GM10248 (cell line): Measurements from ENCODE around the gene ANTXRL.

Experiments
- CTCF ChIA-PET: fragments of 300-600 bp; sonication (Branson Sonifier 250); formaldehyde crosslinking; extraction: SDS; loops from one replicate; lab custom pipeline; 2021; ENCODE audit warnings: antibody characterized with exemption; lab: Yijun Ruan, JAX
- POLR2A ChIA-PET: fragments of 350-650 bp; sonication (Branson Sonifier 250); formaldehyde crosslinking; extraction: SDS; loops from one replicate; lab custom pipeline; 2020; ENCODE audit warnings: antibody characterized with exemption; lab: Yijun Ruan, JAX
- DNase-seq: peaks from one replicate; pipeline ENCODE4 v3.0.0; 2012; ENCODE audit errors: extremely low spot score
- TF ChIP-seq, protein P1 (sequence below): IDR thresholded peaks from 2 replicates; pipeline ENCODE4 v1.5.1; 2012; ENCODE audit warnings: mild to moderate bottlenecking, low read depth; ENCODE audit errors: extremely low read depth, missing control alignments, control extremely low read depth

ANTXRL gene

DNA sequence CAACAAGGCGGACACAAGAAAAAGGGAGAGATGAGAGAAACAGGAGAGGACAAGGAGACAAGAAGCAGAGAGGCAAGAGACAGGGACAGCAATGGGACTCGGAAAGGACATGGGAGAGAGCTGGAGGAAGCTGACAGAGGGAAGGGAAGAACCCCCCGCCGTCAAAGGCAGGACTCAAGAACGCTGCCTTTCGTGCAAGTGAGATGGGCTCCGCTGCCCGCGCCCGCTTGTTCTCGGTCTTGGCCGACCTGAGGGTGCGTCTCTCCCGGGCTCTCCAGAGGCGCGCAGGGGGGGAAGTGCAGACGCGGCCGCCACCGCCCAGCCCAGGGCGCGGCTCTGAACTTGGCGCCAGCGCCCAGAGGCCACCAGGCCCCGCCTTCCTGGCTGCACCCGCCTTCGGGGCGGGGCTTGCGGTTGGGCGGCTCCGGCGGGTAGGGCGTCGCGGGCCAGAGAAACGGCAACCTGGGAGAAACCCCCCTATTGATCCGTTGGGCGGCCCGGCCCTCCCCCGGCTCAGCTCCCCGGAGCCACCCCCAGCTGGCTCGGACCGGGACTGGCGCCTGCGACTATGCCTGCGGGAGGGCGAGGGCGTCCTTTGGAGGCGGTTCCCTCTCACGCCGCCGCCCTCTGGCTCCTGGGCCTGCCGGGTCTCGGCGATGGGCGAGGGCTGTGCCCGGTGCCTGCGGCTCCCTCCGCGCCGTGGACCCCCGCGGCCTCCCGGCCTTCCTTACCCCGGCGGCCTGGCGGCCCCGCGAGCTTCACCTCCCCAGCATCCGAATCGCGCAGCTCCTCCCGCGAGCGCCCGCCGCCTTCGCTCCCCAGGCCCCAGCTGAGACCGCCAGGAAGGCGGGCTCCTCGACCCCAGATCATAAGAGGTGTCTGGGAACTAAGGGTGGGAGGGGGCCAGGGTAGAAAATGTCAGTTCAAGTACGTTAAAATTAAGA lies 2.2 kb upstream of the ANTXRL start:
- CTCF ChIA-PET: interaction anchor here (0.9 to 1.6 kb wide), 2 partner anchors 41 to 57 kb away, joined by 3 read pairs; no protein-coding TSS in a partner anchor
- DNase-seq: peak; percentile 88
- TF ChIP-seq, protein P1, sequence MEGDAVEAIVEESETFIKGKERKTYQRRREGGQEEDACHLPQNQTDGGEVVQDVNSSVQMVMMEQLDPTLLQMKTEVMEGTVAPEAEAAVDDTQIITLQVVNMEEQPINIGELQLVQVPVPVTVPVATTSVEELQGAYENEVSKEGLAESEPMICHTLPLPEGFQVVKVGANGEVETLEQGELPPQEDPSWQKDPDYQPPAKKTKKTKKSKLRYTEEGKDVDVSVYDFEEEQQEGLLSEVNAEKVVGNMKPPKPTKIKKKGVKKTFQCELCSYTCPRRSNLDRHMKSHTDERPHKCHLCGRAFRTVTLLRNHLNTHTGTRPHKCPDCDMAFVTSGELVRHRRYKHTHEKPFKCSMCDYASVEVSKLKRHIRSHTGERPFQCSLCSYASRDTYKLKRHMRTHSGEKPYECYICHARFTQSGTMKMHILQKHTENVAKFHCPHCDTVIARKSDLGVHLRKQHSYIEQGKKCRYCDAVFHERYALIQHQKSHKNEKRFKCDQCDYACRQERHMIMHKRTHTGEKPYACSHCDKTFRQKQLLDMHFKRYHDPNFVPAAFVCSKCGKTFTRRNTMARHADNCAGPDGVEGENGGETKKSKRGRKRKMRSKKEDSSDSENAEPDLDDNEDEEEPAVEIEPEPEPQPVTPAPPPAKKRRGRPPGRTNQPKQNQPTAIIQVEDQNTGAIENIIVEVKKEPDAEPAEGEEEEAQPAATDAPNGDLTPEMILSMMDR: no peak
- POLR2A ChIA-PET: no interaction called here

DNA sequence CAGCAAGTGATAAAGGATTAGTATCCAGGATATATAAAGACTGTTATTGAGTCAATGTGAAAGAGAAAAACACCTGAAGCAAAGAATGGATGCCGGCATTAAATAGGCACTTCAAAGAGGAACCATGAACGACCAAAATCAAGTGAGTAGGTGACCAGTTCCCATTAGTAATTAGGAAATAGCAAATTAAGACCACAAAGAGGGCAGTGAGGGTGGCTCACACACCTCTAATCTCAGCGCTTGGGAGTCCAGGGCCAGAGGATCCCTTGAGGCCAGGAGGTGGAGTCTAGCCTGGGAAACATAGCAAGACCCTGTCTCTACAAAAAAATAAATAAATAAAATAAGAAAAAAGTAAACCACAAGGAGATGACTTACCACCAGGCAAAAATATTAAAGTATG lies 1.5 kb upstream of the ANTXRL start:
- ChIA-PET CTCF (interaction anchor here (1.6 kb wide), 1 partner anchor 57 kb away, joined by 3 read pairs; no protein-coding TSS in a partner anchor), POLR2A (no interaction called here)
- no peak for DNase-seq
- TF ChIP-seq, protein P1: no peak

DNA sequence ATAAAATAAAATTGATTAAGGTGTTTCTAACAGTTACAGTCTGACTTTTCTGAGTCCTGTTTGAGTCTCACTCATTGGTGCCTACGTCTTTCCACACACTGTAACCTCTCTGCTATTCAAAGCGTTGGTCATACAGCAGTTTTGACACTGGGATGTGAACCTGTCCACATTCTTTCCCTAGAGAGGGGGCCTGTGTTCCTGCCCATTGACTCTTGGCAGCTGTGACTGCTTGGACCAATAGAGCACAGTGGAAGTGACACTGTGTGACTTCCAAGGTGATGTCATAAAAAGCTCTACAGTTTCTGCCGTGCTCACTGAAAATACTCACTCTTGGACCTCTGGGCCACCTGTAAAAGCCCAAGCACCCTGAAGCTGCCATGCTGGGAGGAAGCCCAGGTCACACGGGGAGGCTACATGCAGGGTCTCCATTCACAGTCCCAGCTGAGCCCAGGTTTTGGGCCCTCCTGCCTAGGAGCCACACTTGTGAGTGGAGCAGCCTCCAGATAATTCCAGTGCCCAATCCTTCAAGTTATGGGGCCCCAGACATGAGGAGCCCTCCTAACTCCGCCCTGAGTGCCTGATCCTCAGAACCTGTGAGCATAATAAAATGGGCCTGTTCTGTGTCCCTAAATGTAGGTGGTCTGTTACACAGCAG lies 704 bp upstream of the ANTXRL start:
- TF ChIP-seq, protein P1: no peak
- no peak for DNase-seq
- ChIA-PET CTCF (no interaction called here), POLR2A (no interaction called here)

DNA sequence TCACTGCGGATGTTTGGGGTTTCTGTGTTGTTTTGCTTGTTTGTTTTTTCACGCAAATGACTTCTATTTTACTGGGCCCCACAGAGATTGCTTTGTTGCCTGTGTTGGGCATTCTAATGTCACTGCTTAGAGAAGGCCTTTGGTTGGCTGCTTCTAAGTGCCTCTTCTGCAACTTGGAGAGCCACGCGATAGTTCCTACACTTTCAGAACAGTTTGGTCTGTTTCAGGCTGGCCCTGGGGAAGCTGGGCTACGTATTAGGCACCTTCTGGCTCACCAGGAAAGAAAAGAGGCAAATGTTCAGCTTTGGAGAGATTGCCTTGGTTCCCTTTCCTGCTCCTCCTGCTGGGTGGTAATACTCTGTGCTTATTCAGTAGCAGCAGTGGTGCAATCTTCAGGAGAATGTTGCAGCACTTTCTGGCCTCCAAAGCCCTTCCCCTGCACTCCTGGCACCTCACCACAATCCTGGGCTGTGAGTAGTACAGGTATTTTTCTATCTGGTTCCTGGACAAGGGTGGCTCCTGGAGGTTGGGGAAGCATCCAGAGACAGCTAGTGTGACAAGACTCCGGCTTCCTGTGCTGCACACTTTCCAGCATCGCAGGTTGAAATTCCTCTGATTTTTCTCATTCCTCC lies 1.2 kb downstream of the ANTXRL start:
- ChIA-PET POLR2A (no interaction called here), CTCF (no interaction called here)
- TF ChIP-seq, protein P1: no peak
- no peak for DNase-seq

DNA sequence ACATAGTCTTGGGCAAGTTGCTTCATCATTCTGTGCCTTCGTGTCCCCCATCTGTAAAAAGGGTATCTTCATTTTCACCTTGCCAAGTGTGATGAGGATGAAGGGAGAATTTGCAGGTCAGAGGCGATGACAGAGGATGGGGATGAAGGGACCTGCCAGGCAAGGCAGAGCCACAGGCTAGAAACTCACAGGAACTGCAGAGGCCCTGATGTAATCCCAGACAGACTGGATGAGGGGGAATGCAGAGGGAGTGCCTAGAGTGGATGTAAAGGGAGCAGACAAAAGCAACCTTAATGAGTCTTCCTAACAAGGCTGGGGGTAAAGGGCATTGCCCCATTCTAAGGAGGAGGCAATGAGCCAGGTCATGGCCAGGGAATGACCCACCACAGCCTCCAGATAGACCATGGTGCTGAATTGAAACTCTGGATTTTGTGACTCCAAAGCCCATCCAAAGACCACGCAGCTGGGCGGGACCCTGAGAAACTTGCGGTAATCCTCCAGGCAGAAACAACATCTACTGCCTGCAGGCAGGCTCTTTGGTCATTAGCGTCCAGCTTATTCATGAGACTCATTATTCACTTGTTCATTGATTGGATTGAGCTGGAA lies 1.9 kb downstream of the ANTXRL start:
- ChIA-PET CTCF (no interaction called here), POLR2A (no interaction called here)
- no peak for DNase-seq
- TF ChIP-seq, protein P1: no peak
